ENCODE results near the gene CPA5.

- peak; percentile 52 to 82 (median 78) for TF ChIP-seq POLR2A (IDR thresholded peaks at IDR 0.05)
- TF ChIP-seq, protein P1, sequence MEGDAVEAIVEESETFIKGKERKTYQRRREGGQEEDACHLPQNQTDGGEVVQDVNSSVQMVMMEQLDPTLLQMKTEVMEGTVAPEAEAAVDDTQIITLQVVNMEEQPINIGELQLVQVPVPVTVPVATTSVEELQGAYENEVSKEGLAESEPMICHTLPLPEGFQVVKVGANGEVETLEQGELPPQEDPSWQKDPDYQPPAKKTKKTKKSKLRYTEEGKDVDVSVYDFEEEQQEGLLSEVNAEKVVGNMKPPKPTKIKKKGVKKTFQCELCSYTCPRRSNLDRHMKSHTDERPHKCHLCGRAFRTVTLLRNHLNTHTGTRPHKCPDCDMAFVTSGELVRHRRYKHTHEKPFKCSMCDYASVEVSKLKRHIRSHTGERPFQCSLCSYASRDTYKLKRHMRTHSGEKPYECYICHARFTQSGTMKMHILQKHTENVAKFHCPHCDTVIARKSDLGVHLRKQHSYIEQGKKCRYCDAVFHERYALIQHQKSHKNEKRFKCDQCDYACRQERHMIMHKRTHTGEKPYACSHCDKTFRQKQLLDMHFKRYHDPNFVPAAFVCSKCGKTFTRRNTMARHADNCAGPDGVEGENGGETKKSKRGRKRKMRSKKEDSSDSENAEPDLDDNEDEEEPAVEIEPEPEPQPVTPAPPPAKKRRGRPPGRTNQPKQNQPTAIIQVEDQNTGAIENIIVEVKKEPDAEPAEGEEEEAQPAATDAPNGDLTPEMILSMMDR (IDR thresholded peaks at IDR 0.05) = peak in 2 of 7 experiments; percentile 2 to 6
These were observed 42.3 kb downstream of the CPA5 start for GRCh38 chr7:130386876-130387275.

Data from body of pancreas (tissue), 4 donors.